ENCODE data around the gene ADAM17. TPM values are rescaled to one million over a fixed set of nuclear protein-coding genes. Genes with fewer than 3 reads are reported as not detected.

Gene ADAM17
- 43.8 and 56.5 TPM in 2 replicates for total RNA-seq

DNA sequence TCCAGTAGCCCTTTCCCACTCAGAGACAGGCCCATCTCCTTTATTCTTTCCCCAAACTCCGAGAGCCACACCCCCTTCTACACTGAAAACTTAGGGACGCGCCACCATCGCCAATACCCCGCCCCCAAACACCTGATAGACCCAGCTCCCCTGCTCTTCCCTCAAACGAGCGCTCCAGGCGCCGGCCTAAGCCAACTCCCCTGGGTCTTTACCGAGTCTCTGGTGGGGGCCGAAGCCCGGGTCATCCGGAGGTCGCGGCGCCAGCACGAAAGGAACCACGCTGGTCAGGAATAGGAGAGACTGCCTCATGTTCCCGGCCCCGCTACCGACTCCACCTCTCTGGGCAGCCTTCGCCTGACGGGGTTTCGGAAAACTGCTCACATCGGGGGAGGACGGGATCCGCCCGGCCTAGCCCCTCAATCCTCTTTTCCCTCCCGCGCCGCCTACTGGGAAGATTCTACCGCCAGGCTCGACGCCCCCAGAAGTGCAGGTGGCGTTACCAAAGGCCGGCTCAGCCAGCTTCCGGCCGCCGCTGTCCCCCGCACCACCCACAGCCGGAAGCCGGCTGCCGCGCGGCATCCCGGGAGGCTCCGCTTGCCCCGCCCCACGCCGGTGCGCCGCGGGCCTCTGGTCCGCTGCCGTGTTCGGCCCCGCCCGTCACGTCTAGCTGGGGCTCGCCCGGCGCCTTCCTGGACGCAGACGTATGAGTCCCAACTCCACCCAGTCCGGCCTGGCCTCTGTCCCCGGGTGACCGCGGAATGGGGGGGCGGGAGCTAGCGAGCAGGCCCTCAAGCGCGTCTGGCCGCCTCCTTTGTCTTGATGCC, at the start of gene ADAM17:
TSS of gene ADAM17 (minus strand) at position 534 of the 824 bp plus-strand sequence. CDS start at position 309, 225 bp downstream.

DNA sequence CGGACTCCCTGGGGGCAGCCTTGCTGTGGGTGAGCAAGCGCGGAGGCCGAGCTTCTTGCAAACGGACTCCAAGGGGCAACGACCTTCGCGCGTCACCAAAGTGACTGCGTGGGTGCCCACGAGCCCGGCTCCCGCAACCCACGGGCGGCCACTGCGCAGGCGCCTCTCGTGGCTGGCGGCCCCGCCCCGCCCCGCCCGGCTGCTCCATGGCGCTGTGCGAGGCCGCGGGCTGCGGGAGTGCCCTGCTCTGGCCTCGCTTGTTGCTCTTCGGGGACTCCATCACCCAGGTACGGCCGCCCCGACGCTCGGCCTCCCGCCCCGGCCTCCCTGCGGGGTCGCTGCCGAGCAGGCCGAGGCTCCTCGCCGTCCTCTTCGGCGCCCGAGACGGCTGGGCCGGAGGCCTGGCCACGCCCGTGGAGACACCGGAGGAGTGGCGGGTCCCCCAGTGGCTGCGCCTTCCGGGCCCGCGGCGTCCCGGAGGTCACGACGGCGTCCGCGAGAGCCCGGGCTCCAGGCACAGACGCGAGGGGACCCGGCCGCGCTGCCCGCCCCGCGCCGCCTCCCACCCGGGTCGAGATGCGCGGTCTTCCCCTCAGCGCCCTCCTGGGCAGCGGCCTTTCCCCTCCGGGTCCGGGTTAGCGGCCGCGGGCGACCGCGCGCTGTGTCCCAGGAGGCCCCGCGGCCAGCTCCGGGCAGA, 81.1 kb downstream of the ADAM17 start, which contains the start of gene IAH1:
TSS of gene IAH1 (plus strand) at position 191 of the 697 bp plus-strand sequence. CDS start at position 207, 16 bp downstream.

Other genes starting within 250 kb of the ADAM17 start
- gene ITGB1BP1, start 132.3 kb downstream of the ADAM17 start, total RNA-seq, result 65.4 and 76.9 TPM in 2 replicates
- gene CPSF3, start 132.2 kb downstream of the ADAM17 start, total RNA-seq, result 68.1 and 110 TPM in 2 replicates
- 68.9 and 70.1 TPM in 2 replicates for gene IAH1, start 81.3 kb downstream of the ADAM17 start, total RNA-seq
- gene YWHAQ, start 75.2 kb upstream of the ADAM17 start, total RNA-seq, result 259 and 420 TPM in 2 replicates

All from uterine smooth muscle cell (primary cell).